Activated naive CD4-positive, alpha-beta T cell treated with anti-CD3 and anti-CD28 coated beads for 36 hours (primary cell): ENCODE measurements around the gene SV2C. TPM values are rescaled to one million over a fixed set of nuclear protein-coding genes. Genes with fewer than 3 reads are reported as not detected.
"Not testable (repeated sequence)": the region's sequence is repeated elsewhere in the genome, so short reads cannot be mapped to it uniquely, and the experiment has no call there.

Experiments used
- CTCF ChIA-PET: fragments of 350-600 bp; sonication (Branson Sonifier 250); formaldehyde crosslinking; loops from one replicate; lab custom pipeline; 2021; ENCODE audit warnings: antibody characterized with exemption; lab: Charles Lee
- DNase-seq: peaks from one replicate; pipeline ENCODE4 v3.0.0-alpha.2; 2020
- H3K27ac Mint-ChIP-seq: one replicate; pipeline ENCODE4 v1.8.0; 2021; ENCODE audit warnings: mild to moderate bottlenecking, mixed read lengths
- H3K27me3 Mint-ChIP-seq: one replicate; pipeline ENCODE4 v1.8.0; 2021; ENCODE audit warnings: low read depth, mixed read lengths
- H3K36me3 Mint-ChIP-seq: one replicate; pipeline ENCODE4 v1.8.0; 2021; ENCODE audit warnings: low read depth, mixed read lengths
- H3K4me1 Mint-ChIP-seq: one replicate; pipeline ENCODE4 v1.8.0; 2021; ENCODE audit warnings: low read depth, mixed read lengths
- H3K4me3 Mint-ChIP-seq: one replicate; pipeline ENCODE4 v1.8.0; 2021; ENCODE audit warnings: mild to moderate bottlenecking, moderate library complexity, mixed read lengths
- H3K9me3 Mint-ChIP-seq: one replicate; pipeline ENCODE4 v1.8.0; 2021; ENCODE audit warnings: mixed read lengths
- intact Hi-C: fragments of 100-400 bp; cut with micrococcal nuclease; formaldehyde crosslinking; loops from one replicate; pipeline ENCODE4 v1.15.1; 2023
- total RNA-seq, 2 experiments: library from RNA; stranded (reverse); gene quantifications; one replicate each; pipeline ENCODE4 v1.2.3, GENCODE V29; 2021

SV2C gene
- total RNA-seq, 2 experiments from 2014 or later: not detected

- not testable (repeated sequence) for H3K27ac Mint-ChIP-seq, DNase-seq, H3K9me3 Mint-ChIP-seq, H3K4me3 Mint-ChIP-seq, H3K36me3 Mint-ChIP-seq, H3K27me3 Mint-ChIP-seq
- peaks cover 20% of the 10 kb centered on the region for H3K4me1 Mint-ChIP-seq
- CTCF ChIA-PET: interaction anchor here (1.0 to 1.1 kb wide), 2 partner anchors 33 to 36 kb away, joined by 3 to 5 read pairs; partner anchors contain the start of gene IQGAP2
- intact Hi-C loops: loop anchor here (2.0 kb wide), 1 partner anchor 39 kb away; no protein-coding TSS in a partner anchor
Measured at GRCh38 chr5:76369668-76370067, 286.5 kb downstream of the SV2C start.

GRCh38 chr5:76371960-76372322, 288.8 kb downstream of the SV2C start:
- Mint-ChIP-seq H3K36me3 (no peaks in the 10 kb centered on the region), H3K9me3 (no peaks in the 10 kb centered on the region), H3K4me3 (no peak overlapping the region), H3K27ac (no peak overlapping the region), H3K4me1 (peaks cover 20% of the 10 kb centered on the region), H3K27me3 (no peaks in the 10 kb centered on the region)
- intact Hi-C loops: no loop called here
- CTCF ChIA-PET: no interaction called here
- no peak for DNase-seq

GRCh38 chr5:76372323-76373054, 289.3 kb downstream of the SV2C start:
- no peaks in the 10 kb centered on the region for H3K36me3 Mint-ChIP-seq
- DNase-seq: no peak
- no peak overlapping the region for H3K4me3 Mint-ChIP-seq
- no peak overlapping the region for H3K27ac Mint-ChIP-seq
- H3K4me1 Mint-ChIP-seq: peaks cover 16% of the 10 kb centered on the region
- intact Hi-C loops: no loop called here
- CTCF ChIA-PET: no interaction called here
- no peaks in the 10 kb centered on the region for H3K9me3 Mint-ChIP-seq
- H3K27me3 Mint-ChIP-seq: no peaks in the 10 kb centered on the region

GRCh38 chr5:76376148-76376865, 293.1 kb downstream of the SV2C start:
- intact Hi-C loops: no loop called here
- H3K4me3 Mint-ChIP-seq: no peak overlapping the region
- H3K4me1 Mint-ChIP-seq: peaks cover 19% of the 10 kb centered on the region
- no peaks in the 10 kb centered on the region for H3K36me3 Mint-ChIP-seq
- H3K27ac Mint-ChIP-seq: no peak overlapping the region
- H3K9me3 Mint-ChIP-seq: no peaks in the 10 kb centered on the region
- H3K27me3 Mint-ChIP-seq: no peaks in the 10 kb centered on the region
- no peak for DNase-seq
- CTCF ChIA-PET: no interaction called here

- Mint-ChIP-seq H3K4me1 (peaks cover 19% of the 10 kb centered on the region), H3K9me3 (no peaks in the 10 kb centered on the region), H3K27ac (no peak overlapping the region), H3K36me3 (no peaks in the 10 kb centered on the region), H3K4me3 (no peak overlapping the region), H3K27me3 (no peaks in the 10 kb centered on the region)
- CTCF ChIA-PET: no interaction called here
- no peak for DNase-seq
- intact Hi-C loops: no loop called here
Measured at GRCh38 chr5:76376866-76377230, 293.7 kb downstream of the SV2C start.

GRCh38 chr5:76378355-76378754, 295.2 kb downstream of the SV2C start:
- no peak overlapping the region for H3K4me3 Mint-ChIP-seq
- H3K4me1 Mint-ChIP-seq: peaks cover 22% of the 10 kb centered on the region
- H3K36me3 Mint-ChIP-seq: no peaks in the 10 kb centered on the region
- no peaks in the 10 kb centered on the region for H3K9me3 Mint-ChIP-seq
- no peak for DNase-seq
- H3K27me3 Mint-ChIP-seq: no peaks in the 10 kb centered on the region
- no peak overlapping the region for H3K27ac Mint-ChIP-seq
- CTCF ChIA-PET: interaction anchor here (0.6 kb wide), 1 partner anchor 341 kb away, joined by 3 read pairs; no protein-coding TSS in a partner anchor
- intact Hi-C loops: no loop called here

- H3K27me3 Mint-ChIP-seq: no peaks in the 10 kb centered on the region
- H3K4me3 Mint-ChIP-seq: no peak overlapping the region
- H3K36me3 Mint-ChIP-seq: no peaks in the 10 kb centered on the region
- CTCF ChIA-PET: interaction anchor here (0.6 to 0.7 kb wide), 3 partner anchors 10 to 33 kb away, joined by 3 to 4 read pairs (median 3); no protein-coding TSS in a partner anchor
- H3K27ac Mint-ChIP-seq: no peak overlapping the region
- no peaks in the 10 kb centered on the region for H3K9me3 Mint-ChIP-seq
- intact Hi-C loops: no loop called here
- DNase-seq: no peak
- peaks cover 30% of the 10 kb centered on the region for H3K4me1 Mint-ChIP-seq
Measured at GRCh38 chr5:76379316-76379715, 296.1 kb downstream of the SV2C start.

- CTCF ChIA-PET: interaction anchor here (0.6 to 0.7 kb wide), 3 partner anchors 9 to 32 kb away, joined by 3 to 4 read pairs (median 3); no protein-coding TSS in a partner anchor
- H3K4me3 Mint-ChIP-seq: no peak overlapping the region
- H3K27ac Mint-ChIP-seq: no peak overlapping the region
- H3K4me1 Mint-ChIP-seq: peaks cover 35% of the 10 kb centered on the region
- no peaks in the 10 kb centered on the region for H3K36me3 Mint-ChIP-seq
- DNase-seq: no peak
- intact Hi-C loops: no loop called here
- H3K27me3 Mint-ChIP-seq: no peaks in the 10 kb centered on the region
- no peaks in the 10 kb centered on the region for H3K9me3 Mint-ChIP-seq
Measured at GRCh38 chr5:76379855-76380254, 296.7 kb downstream of the SV2C start.

- Mint-ChIP-seq H3K4me1 (peaks cover 41% of the 10 kb centered on the region), H3K27me3 (no peaks in the 10 kb centered on the region), H3K9me3 (no peaks in the 10 kb centered on the region), H3K27ac (no peak overlapping the region), H3K36me3 (no peaks in the 10 kb centered on the region), H3K4me3 (no peak overlapping the region)
- CTCF ChIA-PET: no interaction called here
- DNase-seq: no peak
- intact Hi-C loops: no loop called here
Measured at GRCh38 chr5:76380346-76381066, 297.3 kb downstream of the SV2C start.

- no peaks in the 10 kb centered on the region for H3K36me3 Mint-ChIP-seq
- H3K4me1 Mint-ChIP-seq: peaks cover 37% of the 10 kb centered on the region
- intact Hi-C loops: no loop called here
- no peak for DNase-seq
- CTCF ChIA-PET: interaction anchor here (0.8 to 1.4 kb wide), 2 partner anchors 11 to 100 kb away, joined by 3 to 7 read pairs; no protein-coding TSS in a partner anchor
- no peaks in the 10 kb centered on the region for H3K9me3 Mint-ChIP-seq
- H3K4me3 Mint-ChIP-seq: no peak overlapping the region
- H3K27ac Mint-ChIP-seq: no peak overlapping the region
- no peaks in the 10 kb centered on the region for H3K27me3 Mint-ChIP-seq
Measured at GRCh38 chr5:76383126-76383832, 300.1 kb downstream of the SV2C start.

- intact Hi-C loops: no loop called here
- H3K27me3 Mint-ChIP-seq: no peaks in the 10 kb centered on the region
- peaks cover 29% of the 10 kb centered on the region for H3K4me1 Mint-ChIP-seq
- DNase-seq: no peak
- no peak overlapping the region for H3K27ac Mint-ChIP-seq
- no peaks in the 10 kb centered on the region for H3K36me3 Mint-ChIP-seq
- H3K4me3 Mint-ChIP-seq: no peak overlapping the region
- no peaks in the 10 kb centered on the region for H3K9me3 Mint-ChIP-seq
- CTCF ChIA-PET: interaction anchor here (0.6 to 1.4 kb wide), 5 partner anchors 10 to 163 kb away, joined by 3 to 7 read pairs (median 5); no protein-coding TSS in a partner anchor
Measured at GRCh38 chr5:76384189-76384588, 301.0 kb downstream of the SV2C start.
